Fibroblast of the aortic adventitia (primary cell): ENCODE results near the gene CHDH. TPM values are rescaled to one million over a fixed set of nuclear protein-coding genes. Genes with fewer than 3 reads are reported as not detected.

ENCODE experiments used
- DNase-seq: peaks from one replicate; pipeline ENCODE4 v3.0.0-alpha.2; 2010; ENCODE audit warnings: low read depth
- H3K4me3 ChIP-seq: 2 replicates; pipeline ENCODE4 v1.5.1; 2011; ENCODE audit warnings: low read depth, mild to moderate bottlenecking, control low read depth, low read length, moderate library complexity
- total RNA-seq: library from RNA; depleted of rRNA; stranded (reverse); fragments of >200 nt; gene quantifications from 2 replicates; pipeline ENCODE4 v1.2.3, GENCODE V29; 2012; ENCODE audit warnings: low replicate concordance
- TF ChIP-seq, protein P1 (sequence below): IDR thresholded peaks from 2 replicates; pipeline ENCODE4 v1.5.1; 2011; ENCODE audit warnings: mild to moderate bottlenecking, low read length, control low read depth, inconsistent platforms; ENCODE audit not compliant: insufficient read depth

CHDH gene
- total RNA-seq, 1 donor: 1.3 TPM

DNA sequence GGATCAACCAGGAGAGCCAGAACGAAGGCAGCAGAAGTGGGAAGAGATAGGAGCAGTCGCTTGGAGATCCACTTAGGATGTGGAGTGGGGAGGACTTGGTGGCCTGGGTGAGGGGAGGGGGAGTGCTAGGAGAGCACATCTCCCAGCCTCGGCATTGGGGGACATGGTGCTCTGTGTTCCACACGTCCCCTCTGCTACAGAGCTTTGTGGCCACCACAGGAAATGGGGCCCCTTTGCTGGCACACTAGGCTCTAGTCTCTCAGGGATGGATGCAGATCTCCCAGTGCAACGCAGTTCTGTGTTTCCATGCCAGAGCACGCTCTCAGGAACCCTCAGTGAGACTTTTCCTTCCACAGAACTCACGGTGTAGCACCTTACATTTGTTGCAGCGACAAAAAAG, 68.8 kb downstream of the CHDH start:
- H3K4me3 ChIP-seq: no peak overlapping the region
- TF ChIP-seq, protein P1, sequence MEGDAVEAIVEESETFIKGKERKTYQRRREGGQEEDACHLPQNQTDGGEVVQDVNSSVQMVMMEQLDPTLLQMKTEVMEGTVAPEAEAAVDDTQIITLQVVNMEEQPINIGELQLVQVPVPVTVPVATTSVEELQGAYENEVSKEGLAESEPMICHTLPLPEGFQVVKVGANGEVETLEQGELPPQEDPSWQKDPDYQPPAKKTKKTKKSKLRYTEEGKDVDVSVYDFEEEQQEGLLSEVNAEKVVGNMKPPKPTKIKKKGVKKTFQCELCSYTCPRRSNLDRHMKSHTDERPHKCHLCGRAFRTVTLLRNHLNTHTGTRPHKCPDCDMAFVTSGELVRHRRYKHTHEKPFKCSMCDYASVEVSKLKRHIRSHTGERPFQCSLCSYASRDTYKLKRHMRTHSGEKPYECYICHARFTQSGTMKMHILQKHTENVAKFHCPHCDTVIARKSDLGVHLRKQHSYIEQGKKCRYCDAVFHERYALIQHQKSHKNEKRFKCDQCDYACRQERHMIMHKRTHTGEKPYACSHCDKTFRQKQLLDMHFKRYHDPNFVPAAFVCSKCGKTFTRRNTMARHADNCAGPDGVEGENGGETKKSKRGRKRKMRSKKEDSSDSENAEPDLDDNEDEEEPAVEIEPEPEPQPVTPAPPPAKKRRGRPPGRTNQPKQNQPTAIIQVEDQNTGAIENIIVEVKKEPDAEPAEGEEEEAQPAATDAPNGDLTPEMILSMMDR: no peak
- DNase-seq: no peak

DNA sequence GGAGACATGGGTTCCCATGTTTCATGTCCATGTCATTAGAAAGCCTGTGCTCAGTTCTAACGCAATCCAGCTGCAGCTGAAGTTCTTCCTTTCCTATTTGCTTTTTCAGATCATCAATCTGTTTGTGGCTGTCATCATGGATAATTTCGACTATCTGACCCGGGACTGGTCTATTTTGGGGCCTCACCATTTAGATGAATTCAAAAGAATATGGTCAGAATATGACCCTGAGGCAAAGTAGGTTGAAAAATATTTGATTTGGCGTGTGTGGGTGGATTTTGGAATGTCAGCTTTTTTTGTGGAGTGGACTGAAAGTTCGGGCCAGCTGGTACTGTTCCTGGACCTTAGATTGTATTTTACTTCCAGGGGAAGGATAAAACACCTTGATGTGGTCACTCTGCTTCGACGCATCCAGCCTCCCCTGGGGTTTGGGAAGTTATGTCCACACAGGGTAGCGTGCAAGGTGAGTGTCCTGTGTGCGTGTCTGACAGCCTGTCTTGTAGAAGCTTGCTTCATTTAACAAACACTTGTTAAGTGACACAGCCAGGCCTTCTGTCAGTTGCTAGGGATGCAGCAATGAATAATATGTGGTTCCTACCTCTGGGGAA, 69.6 kb downstream of the CHDH start:
- H3K4me3 ChIP-seq: no peak overlapping the region
- peak; percentile 74 for DNase-seq
- TF ChIP-seq, protein P1: no peak

DNA sequence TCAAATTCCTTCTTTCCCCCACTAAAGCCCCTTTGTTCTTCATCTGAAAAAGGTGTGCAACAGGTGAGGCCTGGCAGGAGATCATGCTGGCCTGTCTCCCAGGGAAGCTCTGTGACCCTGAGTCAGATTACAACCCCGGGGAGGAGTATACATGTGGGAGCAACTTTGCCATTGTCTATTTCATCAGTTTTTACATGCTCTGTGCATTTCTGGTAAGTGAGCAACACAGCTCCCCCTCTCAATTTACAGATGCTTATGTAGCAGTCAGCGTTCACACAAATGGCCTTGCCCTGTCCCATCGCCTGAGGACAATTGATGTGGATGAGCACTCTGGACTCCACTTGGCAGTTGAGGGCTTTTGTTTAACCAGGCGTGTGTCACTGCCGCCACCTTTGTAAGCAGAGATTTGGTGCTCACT, 70.4 kb downstream of the CHDH start:
- DNase-seq: no peak
- TF ChIP-seq, protein P1: no peak
- H3K4me3 ChIP-seq: no peak overlapping the region

DNA sequence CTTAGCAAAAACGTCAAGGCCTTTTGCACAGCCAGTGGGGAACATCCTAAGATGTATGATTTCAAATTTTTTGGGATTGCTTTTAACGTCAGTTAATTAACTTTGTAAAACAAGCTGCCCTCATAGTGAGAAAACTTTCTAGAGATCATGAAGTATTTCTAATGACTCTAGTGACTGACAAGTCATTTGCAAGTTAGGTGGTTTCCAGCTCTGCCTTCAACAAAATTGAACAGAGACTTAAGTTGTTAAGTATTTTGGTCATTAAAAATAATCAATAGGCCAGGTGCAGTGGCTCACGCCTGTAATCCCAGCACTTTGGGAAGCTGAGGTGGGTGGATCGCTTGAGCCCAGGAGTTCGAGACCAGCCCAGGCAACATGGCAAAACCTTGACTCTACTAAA, 71.2 kb downstream of the CHDH start:
- TF ChIP-seq, protein P1: no peak
- no peak overlapping the region for H3K4me3 ChIP-seq
- DNase-seq: no peak

DNA sequence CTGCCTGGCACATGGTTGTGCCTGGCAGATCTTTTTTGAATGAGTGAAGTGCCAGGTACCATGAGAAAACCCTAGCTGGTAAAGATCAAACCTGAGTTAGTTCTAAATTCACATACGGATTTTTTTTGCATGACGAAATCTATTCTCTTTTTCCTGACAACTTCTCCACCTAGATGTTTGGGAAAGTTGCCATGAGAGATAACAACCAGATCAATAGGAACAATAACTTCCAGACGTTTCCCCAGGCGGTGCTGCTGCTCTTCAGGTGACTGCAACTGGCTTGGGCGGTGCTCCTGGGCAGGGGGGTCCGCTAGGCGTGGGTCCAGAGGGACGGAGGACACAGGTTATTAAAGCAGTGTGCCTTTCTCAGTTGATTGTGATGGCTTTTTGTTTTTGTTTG, 71.8 kb downstream of the CHDH start:
- no peak for DNase-seq
- TF ChIP-seq, protein P1: no peak
- no peak overlapping the region for H3K4me3 ChIP-seq

DNA sequence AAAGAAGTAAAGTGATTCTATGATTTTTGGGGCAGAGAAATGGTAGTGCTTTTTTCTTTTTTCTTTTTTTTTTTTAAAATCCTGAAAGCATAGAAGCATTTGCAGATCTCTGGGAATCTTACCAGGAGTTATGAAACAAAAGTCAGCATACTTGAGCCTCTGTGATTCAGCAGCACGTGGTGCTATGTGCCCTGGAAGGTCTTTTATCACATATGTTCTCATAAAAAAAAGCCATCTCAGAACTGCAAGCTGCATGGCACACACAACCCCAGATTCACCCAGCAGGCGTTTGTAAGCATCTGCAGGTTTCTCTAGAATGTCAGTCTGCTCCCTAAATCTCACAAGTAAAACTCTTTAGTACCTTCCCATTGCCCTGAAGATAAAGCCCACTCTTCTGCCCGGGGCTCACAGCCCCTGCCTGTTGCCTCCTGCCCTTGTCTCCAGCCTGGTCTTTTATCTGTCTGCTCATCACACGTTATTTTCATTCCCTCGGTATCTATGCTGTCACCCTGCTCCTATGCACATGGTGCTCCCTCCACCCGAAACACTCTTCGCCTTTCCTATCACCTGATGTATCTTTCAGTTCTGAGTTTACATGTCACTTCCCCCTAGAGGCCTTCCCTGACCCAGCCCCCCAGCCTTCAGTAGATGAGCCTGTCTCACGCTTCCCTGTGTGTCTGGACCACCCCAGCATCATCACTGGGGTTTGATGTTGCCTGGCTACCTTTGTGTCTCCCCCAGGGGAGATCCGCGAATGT, 72.4 kb downstream of the CHDH start:
- peak; percentile 97 for DNase-seq
- TF ChIP-seq, protein P1: peak; percentile 8
- H3K4me3 ChIP-seq: no peak overlapping the region
